SW 1271 (cell line): ENCODE results near the gene PLA2G3.
A peak's percentile ranks its signal among the peaks of the same experiment; 100 is the strongest.

Source experiments
- DNase-seq, 2 experiments: peaks; one replicate each; lab custom pipeline; 2025; lab: John Stamatoyannopoulos, UW

Gene PLA2G3

DNA sequence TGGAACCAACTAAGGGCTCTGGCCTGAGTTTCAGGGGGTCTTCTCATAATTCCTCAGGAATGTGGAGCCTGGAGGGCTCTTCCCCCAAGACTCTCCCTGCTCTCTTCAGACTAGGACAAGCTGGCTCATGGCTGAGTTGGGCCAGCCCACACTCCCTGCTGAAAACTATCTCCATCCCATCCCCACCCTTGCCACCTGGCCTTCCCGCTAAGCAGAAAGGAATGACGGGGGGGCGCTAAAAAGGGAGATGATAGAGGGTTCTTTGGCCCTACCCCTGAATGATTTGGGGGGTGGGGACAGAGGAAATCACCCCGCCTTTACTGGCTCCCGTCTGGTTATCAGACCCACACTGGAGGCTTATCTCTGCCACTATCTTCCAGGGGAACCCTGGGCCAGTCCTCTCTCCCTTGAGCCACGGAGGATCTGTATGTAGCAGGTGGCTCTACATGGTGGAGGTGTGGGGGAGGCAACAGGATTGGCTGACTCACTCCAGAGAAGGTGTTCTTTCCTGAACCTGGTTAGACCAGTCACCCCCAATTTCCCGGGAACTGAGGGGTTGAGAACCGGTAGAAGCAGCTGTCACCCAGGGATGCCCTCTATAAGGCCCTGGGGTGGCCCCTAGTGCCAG is 53.5 kb downstream of the PLA2G3 start:
- no peak for DNase-seq

DNA sequence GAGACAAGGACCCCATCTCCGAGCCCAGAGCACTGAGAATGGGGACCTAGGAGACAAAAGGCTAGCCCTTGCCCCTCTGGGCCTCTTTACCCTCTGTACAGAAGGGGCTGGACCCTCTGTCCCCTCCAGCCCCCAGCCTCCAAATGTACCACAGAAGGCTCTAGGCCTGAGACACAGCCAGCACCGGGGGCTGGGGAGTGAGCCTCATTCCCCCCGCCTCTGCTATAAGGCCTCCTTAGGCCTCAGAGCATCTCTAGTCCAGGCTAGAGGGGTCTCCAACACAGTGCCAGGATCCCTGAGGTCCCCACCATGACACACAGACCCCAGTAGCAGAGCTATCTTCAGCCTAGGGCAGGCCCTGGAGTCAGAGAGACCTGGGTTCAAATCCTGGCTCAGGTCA is 54.4 kb downstream of the PLA2G3 start:
- DNase-seq: no peak

DNA sequence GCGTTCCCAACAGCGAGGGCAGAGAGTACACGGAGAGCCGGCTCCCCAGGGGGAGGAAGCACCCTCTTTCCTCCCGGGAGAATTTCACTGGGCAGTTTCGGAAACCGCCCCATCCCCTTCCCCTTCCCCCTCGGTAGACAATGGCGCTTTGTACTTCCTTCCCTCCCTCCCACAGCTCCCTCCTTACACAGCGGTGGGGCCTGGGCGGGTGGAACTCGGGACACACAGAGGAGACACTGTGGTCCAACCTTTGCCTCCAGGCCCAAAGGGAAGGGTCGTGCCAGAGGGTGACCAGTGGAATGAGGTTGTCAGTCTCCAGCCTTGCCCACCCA is 54.8 kb downstream of the PLA2G3 start:
- DNase-seq: no peak

DNA sequence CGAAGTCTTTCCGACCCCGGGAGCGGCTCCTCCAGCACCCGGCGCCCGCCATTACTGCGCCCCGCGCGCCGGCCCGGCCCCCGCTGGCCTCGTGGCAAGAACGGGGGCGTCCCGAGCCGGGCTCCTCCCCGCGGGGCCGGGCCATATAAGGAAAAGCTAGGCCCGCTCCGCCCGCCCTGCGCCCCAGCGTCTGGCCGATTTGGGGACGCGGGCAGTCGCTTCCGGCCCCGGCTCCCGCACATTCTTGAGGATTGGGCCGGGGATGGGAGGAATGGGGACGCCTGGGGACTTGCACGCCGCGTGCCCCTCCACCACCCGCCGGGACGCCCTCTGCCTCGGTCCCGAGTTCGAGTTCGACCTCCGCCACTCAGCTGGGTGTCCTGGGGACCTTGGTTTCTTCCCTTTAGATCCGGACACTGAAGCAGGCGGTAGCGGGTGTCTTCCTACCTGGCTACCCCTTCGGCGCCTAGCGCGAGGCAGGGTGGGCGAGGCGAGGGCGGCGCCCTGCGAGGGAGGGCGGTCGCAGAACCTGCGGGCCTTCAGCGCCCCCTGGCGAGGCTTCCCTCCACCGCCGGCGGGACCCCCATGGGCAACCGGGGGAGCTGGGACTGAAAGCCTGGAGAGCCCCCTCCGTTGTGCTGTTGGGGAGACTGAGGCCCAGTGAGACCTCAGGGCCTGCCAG is 55.4 kb downstream of the PLA2G3 start:
- DNase-seq: peak in 1 of 2 experiments; percentile 56
